ENCODE results near the gene RAP1GAP. TPM values are rescaled to one million over a fixed set of nuclear protein-coding genes. Genes with fewer than 3 reads are reported as not detected.
"Not testable (repeated sequence)": the region's sequence is repeated elsewhere in the genome, so short reads cannot be mapped to it uniquely, and the experiment has no call there.

RAP1GAP gene
- total RNA-seq, 1 donor from 2014 or later: 0.64 TPM

GRCh38 chr1:21677168-21677567 is 8.0 kb upstream of the RAP1GAP start:
- Histone ChIP-seq H3K27me3 (no peaks in the 10 kb centered on the region), H3K4me1 (peaks cover 0 to 18% of the 10 kb centered on the region in 2 donors), H3K4me3 (no peak overlapping the region), H3K27ac (no peak overlapping the region), H3K9me3 (no peaks in the 10 kb centered on the region), H3K36me3 (peaks cover 9 to 45% of the 10 kb centered on the region in 2 donors)
- DNase-seq (ENCODE audit: low spot score in 2 of 2): no peak
- TF ChIP-seq CTCF (IDR thresholded peaks at IDR 0.05): no peak
- intact Hi-C loops (cut with DNase I): no loop called here

- Histone ChIP-seq H3K27ac (no peak overlapping the region), H3K4me1 (peaks cover 0 to 24% of the 10 kb centered on the region in 2 donors), H3K4me3 (no peak overlapping the region), H3K27me3 (no peaks in the 10 kb centered on the region), H3K9me3 (no peaks in the 10 kb centered on the region), H3K36me3 (peaks cover 9 to 25% of the 10 kb centered on the region in 2 donors)
- no peak for DNase-seq (ENCODE audit: low spot score in 2 of 2)
- intact Hi-C loops (cut with DNase I): no loop called here
- no peak for TF ChIP-seq CTCF (IDR thresholded peaks at IDR 0.05)
These were observed 5.8 kb upstream of the RAP1GAP start for GRCh38 chr1:21674957-21675356.

GRCh38 chr1:21673853-21674252 is 4.7 kb upstream of the RAP1GAP start:
- intact Hi-C loops (cut with DNase I); DNase-seq (ENCODE audit: low spot score in 2 of 2); H3K9me3 ChIP-seq; H3K27me3 ChIP-seq: not testable (repeated sequence)
- Histone ChIP-seq H3K4me1 (peaks cover 10 to 34% of the 10 kb centered on the region in 2 donors), H3K4me3 (peak overlapping the region in 1 of 2 donors; percentile 20), H3K27ac (peak overlapping the region; percentile 63 to 66), H3K36me3 (peaks cover 9 to 16% of the 10 kb centered on the region in 2 donors)

- Histone ChIP-seq H3K9me3 (no peaks in the 10 kb centered on the region), H3K4me1 (peaks cover 11 to 39% of the 10 kb centered on the region in 2 donors), H3K27ac (peak overlapping the region; percentile 63 to 66), H3K36me3 (peaks cover 5 to 11% of the 10 kb centered on the region in 2 donors), H3K4me3 (peak overlapping the region in 1 of 2 donors; percentile 20), H3K27me3 (peaks cover 10% of the 10 kb centered on the region)
- DNase-seq (ENCODE audit: low spot score in 2 of 2): peak in 1 of 2 donors; percentile 85
- intact Hi-C loops (cut with DNase I): no loop called here
- TF ChIP-seq CTCF (IDR thresholded peaks at IDR 0.05): no peak
These were observed 4.2 kb upstream of the RAP1GAP start for GRCh38 chr1:21673277-21673780.

GRCh38 chr1:21672478-21673276 is 3.5 kb upstream of the RAP1GAP start:
- TF ChIP-seq CTCF (IDR thresholded peaks at IDR 0.05): no peak
- Histone ChIP-seq H3K4me1 (peaks cover 11 to 39% of the 10 kb centered on the region in 2 donors), H3K27ac (peak overlapping the region; percentile 63 to 66), H3K36me3 (peaks cover 5 to 7% of the 10 kb centered on the region in 2 donors), H3K27me3 (peaks cover 13% of the 10 kb centered on the region), H3K9me3 (no peaks in the 10 kb centered on the region), H3K4me3 (peak overlapping the region in 1 of 2 donors; percentile 20)
- no peak for DNase-seq (ENCODE audit: low spot score in 2 of 2)
- intact Hi-C loops (cut with DNase I): no loop called here

DNA sequence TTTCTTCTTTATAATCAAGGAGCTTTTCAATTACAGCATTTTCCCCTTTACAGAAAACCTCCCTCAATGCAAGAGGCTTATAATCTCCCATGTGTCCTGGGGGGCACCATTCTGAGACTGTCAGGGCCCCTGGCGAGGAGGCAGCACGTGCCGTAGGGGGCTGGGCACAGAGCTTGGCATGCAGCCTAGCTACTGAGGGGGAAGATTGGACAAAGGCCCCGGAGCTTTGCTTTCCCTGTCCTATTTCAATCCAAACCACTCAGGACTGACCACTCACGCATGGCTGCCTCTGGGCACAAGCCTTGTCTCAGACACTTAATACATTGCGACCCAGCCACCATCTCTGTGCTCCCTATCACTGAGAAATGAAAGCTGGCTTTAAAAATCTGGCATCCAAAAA is 2.8 kb upstream of the RAP1GAP start:
- no peak overlapping the region for H3K4me3 ChIP-seq
- no peak for TF ChIP-seq CTCF (IDR thresholded peaks at IDR 0.05)
- no peak for DNase-seq (ENCODE audit: low spot score in 2 of 2)
- H3K9me3 ChIP-seq: no peaks in the 10 kb centered on the region
- H3K27ac ChIP-seq: no peak overlapping the region
- intact Hi-C loops (cut with DNase I): no loop called here
- peaks cover under 1 to 3% of the 10 kb centered on the region in 2 donors for H3K36me3 ChIP-seq
- peaks cover 11 to 39% of the 10 kb centered on the region in 2 donors for H3K4me1 ChIP-seq
- H3K27me3 ChIP-seq: peaks cover 13% of the 10 kb centered on the region
